Epithelial cell of alveolus of lung (primary cell): ENCODE results near the gene UBE2I. TPM values are rescaled to one million over a fixed set of nuclear protein-coding genes. Genes with fewer than 3 reads are reported as not detected.

Experiments used
- total RNA-seq: library from RNA; depleted of rRNA; stranded (reverse); fragments of >200 nt; gene quantifications from 2 replicates; pipeline ENCODE4 v1.2.1, GENCODE V29; 2015

Gene UBE2I
- 69.0 and 69.3 TPM in 2 replicates for total RNA-seq

DNA sequence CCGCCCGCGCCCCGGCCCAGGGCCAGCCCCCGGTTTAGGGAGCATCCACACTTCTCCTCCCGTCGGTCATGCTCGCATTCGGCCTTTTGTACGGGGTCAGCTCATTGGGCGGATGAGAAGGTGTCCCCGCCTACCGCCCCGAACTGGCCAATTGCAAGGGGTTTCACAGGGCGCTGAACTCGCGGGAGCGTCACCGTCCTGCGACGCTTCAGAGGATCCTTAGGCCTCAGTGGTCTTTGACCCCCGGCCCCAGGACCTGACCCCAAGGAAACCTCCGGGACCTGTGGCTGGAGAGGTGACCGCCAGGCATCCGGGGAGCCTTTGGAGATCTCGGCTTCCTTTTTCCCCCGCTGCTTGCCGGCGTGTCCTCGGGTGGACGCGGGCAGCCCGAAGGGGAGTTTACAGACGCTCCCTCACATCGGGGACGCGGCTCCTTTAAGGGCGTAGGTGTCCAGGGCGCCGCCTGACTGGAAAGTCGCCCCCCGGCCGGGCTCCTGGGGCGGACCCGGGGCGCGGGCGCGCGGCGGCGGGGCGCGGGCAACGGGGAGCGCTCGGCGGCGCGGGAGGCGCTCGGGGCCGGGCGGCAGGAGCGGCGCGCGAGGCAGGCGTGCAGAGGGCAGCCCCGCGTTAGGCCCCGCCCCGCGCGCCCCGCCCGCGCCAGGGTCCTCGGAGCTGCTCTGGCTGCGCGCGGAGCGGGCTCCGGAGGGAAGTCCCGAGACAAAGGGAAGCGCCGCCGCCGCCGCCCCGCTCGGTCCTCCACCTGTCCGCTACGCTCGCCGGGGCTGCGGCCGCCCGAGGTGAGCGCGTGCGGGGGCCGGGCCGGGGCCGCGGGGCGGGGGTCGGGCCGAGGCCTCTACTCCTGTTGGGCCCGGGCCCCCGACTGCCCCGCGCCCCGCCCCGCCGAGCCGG, at the start of gene UBE2I:
Gene UBE2I, plus strand, starts transcription at position 660 of the 909 bp plus-strand sequence. CDS start 4,395 bp downstream, outside the sequence.

DNA sequence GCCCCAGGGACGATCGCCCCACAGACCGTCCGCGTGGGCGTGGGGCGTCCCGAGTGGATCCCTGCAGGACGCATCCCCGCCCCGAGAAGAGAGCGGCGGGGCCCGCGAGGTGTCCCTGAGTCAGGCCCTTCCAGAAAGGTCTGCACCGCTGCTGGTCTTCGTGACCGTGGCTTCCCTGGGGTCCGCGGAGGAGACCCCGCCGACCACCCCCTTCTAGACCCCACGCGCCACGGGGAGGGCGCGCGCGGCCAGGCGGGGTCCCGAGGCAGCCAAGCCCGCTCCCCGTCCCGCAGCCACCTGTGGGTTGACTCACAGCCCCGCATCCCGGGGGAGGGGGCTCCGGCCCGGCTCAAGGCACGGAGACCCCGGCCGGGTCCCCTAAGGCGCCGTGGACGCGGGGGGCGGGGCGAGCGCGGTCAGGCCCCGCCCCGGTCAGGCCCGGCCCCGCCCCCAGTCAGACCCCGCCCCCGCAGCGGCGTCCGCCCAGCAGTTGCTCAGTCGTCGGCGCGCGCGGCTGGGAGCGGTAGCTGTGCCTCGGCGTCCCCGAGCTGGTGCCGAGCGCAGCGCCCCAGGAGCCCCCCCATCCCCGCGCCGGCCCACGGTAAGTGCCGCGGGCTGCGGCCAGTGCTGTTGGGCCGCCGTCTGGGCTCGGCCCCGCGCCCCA, 23.8 kb downstream of the UBE2I start, which contains the start of gene BAIAP3:
Gene BAIAP3, plus strand, starts transcription at position 497 of the 664 bp plus-strand sequence. CDS start 4,905 bp downstream, outside the sequence.

GRCh38 chr16:1351582-1352362, 42.3 kb downstream of the UBE2I start, which contains the start of the genes GNPTG and TSR3:
Gene GNPTG, plus strand, starts transcription at chr16:1351931. Its CDS starts 35 bp downstream, at chr16:1351966.
Gene TSR3, minus strand, starts transcription at chr16:1351878. Its CDS starts 74 bp downstream, at chr16:1351804.

Other genes starting within 250 kb of the UBE2I start
- 0.32 TPM in 1 of 2 replicates, not detected in the other for gene SSTR5, start 236.9 kb upstream of the UBE2I start, total RNA-seq
- gene C1QTNF8, start 213.4 kb upstream of the UBE2I start, total RNA-seq = not detected in 2 replicates
- gene CACNA1H, start 156.5 kb upstream of the UBE2I start, total RNA-seq = 2.7 and 9.6 TPM in 2 replicates
- not detected in 2 replicates for gene TPSG1, start 84.4 kb upstream of the UBE2I start, total RNA-seq
- not detected in 2 replicates for gene TPSB2, start 79.5 kb upstream of the UBE2I start, total RNA-seq
- gene TPSAB1, start 68.9 kb upstream of the UBE2I start, total RNA-seq = not detected in 2 replicates
- not detected in 2 replicates for gene TPSD1, start 53.6 kb upstream of the UBE2I start, total RNA-seq
- 0.52 and 2.4 TPM in 2 replicates for gene BAIAP3, start 24.0 kb downstream of the UBE2I start, total RNA-seq
- gene TSR3, start 42.2 kb downstream of the UBE2I start, total RNA-seq = 42.1 and 84.8 TPM in 2 replicates
- 32.6 and 38.9 TPM in 2 replicates for gene GNPTG, start 42.3 kb downstream of the UBE2I start, total RNA-seq
- gene UNKL, start 105.1 kb downstream of the UBE2I start, total RNA-seq = 9.4 and 25.2 TPM in 2 replicates
- gene UQCC4, start 111.1 kb downstream of the UBE2I start, total RNA-seq = 18.4 and 19.4 TPM in 2 replicates
- gene PERCC1, start 121.4 kb downstream of the UBE2I start, total RNA-seq = not detected in 2 replicates
- gene CCDC154, start 134.9 kb downstream of the UBE2I start, total RNA-seq = 0.80 TPM in 1 of 2 replicates, not detected in the other
- 36.4 and 41.1 TPM in 2 replicates for gene CLCN7, start 165.4 kb downstream of the UBE2I start, total RNA-seq
- gene PTX4, start 179.3 kb downstream of the UBE2I start, total RNA-seq = not detected in 2 replicates
- 15.0 and 31.0 TPM in 2 replicates for gene TELO2, start 183.7 kb downstream of the UBE2I start, total RNA-seq
- 15.6 and 18.5 TPM in 2 replicates for gene TMEM204, start 224.0 kb downstream of the UBE2I start, total RNA-seq